ENCODE data around the gene KRT73.
A peak's percentile ranks its signal among the peaks of the same experiment; 100 is the strongest.

Gene KRT73

GRCh38 chr12:52618216-52618615 lies at the start of gene KRT73:
Gene KRT73, minus strand, starts transcription at chr12:52618559. Its CDS starts 35 bp downstream, at chr12:52618524.
- DNase-seq = no peak

- no peak for DNase-seq
These were observed 49.6 kb upstream of the KRT73 start for GRCh38 chr12:52667931-52668330.

- DNase-seq = peak; percentile 40
These were observed 49.1 kb upstream of the KRT73 start for GRCh38 chr12:52667509-52667908.

DNA sequence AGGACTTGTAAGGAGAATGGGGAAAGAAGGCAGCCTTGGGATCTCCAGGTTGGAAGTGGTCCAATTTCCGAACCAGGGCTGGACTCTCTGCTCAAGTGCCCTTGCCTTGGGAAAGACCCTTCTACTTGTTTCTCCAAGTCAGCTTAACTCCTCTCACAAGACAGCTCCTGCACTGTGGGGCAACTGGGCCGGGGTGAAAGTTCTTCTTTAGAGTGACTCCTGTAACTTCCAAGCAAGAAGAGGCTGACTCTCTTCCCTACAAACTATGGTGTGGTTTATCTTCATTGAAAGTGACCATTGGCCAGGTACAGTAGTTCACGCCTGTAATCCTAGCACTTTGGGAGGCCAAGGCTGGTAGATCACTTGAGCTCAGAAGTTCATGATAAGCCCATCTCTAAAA lies 48.1 kb upstream of the KRT73 start:
- no peak for DNase-seq

DNA sequence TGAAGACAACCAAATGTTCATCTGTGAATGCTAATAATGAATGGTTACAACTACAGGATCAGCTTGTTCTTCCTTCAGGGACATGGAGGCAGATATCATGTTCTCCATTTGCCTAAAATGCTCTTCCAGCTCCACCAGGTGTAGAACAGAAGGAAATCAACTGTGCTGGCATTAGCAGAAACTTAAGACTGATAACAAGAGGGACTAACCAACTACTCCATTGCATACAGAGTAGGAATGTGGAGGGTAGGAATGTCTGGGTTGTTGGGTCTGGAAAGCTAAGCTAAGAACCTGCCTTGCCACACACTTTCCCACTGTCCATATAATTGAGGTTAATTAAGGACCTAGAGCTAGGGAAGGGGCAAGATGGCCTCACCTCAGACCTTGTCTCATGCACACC lies 45.1 kb upstream of the KRT73 start:
- no peak for DNase-seq

GRCh38 chr12:52662918-52663229 lies 44.5 kb upstream of the KRT73 start:
- DNase-seq = peak; percentile 71

DNA sequence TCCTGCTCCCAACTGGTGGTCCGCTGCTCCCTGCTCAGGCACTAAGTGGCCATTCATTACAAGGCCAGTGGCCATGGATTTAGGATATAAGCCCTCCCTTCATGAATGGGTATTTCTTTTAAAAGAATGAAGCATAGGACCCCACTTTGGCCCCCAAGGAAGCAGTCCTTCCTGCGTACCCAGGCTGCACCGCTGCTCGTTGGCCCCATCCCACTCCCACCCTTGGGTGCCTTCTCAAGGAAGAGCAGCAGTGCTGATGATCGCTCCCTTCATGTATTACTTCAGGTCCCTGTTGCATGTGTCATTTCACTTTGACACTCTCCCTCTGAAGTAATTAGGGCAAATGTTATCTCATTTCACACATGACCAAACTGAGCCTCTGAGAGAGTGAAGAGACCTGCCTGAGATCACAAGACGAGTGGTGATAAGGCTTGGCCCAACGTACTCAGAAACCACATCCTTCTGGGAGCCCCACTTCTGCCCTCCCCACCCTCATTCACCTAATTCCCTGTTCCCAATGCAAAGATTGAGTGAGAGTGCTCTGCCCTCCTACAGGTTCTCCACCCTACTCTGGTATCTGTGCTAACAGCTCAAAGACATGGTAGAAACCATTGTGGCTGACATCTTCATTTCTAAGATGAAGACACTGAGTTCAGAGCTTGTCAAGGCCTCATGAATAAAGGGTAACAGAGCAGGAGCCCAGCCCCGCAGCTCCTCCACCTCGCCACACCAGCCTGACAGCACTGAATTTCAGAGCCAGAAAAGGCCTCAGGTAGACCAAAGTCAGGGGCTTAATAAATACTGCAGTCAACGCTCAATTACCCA lies 43.9 kb upstream of the KRT73 start:
- DNase-seq = peak; percentile 100

DNA sequence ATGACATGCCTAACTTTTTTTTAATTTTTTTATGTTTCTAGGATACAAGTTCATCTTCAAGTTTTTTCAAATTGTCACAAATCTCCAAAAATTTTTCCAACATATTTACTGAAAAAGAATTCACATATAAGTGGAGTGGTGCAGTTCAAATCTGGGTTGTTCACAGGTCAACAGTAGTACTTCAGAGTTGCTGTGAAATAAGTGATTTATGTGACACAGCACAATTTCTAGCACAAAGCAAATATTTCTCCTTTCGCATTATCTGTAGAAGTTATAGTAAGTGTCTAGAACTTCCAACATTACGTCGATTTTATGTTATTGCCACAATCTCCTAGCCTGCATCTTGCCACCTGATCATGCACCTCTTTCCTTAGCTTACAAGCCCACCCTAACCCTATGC lies 43.3 kb upstream of the KRT73 start:
- DNase-seq = peak; percentile 39

DNA sequence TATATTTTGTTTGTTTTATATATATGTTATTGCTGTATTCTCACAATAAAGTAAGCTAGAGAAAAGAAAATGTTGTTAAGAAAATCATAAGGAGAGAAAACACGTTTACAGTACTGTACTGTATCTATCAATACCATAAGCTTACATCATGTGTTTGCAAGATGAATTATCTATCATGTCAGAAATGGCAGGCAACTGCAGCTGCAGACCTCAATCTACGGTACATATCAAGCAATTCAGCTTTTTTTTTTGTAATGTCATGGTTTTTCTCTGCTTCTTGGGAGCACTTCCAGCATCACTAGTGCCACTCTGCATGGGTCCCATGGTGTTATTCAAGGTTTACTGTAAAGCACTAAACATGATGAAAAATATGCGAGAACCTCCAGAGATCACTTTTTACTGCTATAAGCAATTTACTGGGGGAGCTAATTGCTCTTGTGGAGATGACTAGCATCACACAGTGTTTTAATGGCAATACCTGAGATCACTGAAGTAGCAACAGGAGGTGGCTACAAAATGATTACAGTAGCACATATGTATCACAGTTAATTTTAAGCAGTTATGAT lies 42.7 kb upstream of the KRT73 start:
- DNase-seq = peak; percentile 82

GRCh38 chr12:52659951-52660350 lies 41.6 kb upstream of the KRT73 start:
- DNase-seq = peak; percentile 30

- DNase-seq = no peak
These were observed 41.0 kb upstream of the KRT73 start for GRCh38 chr12:52659395-52659794.

GRCh38 chr12:52658196-52658595 lies 39.8 kb upstream of the KRT73 start:
- no peak for DNase-seq

DNA sequence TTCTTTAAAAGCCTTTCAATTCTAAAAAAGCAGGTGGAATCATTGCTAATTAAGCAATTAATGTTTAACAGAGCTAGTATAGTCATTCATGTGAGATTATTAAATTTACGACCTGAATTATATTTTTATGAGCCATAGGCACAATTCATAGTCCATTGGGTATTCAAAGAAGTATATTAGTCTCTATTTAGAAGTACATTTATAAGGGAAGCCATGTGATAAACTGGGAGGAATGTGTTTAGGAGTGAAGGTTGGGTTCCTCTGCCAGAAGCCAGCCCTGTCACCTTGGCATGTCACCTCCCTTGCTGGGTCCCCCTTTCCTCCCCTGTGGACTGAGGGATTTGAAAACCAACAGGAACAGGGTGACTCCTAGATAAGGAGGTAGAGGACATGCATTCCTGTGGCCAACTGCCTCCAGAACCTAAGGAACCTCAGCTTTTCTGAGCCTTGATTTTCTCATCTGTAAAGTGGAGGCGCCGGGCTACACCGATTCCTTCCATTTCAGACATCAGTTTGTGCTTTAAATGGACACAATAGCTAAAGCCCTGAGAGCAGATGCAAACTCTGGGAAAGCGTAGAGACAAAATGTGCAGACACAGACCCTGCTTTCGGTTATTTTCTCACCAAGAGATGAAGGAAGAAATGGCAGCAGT lies 39.0 kb upstream of the KRT73 start:
- DNase-seq = no peak

- no peak for DNase-seq
These were observed 38.3 kb upstream of the KRT73 start for GRCh38 chr12:52656616-52657015.

DNA sequence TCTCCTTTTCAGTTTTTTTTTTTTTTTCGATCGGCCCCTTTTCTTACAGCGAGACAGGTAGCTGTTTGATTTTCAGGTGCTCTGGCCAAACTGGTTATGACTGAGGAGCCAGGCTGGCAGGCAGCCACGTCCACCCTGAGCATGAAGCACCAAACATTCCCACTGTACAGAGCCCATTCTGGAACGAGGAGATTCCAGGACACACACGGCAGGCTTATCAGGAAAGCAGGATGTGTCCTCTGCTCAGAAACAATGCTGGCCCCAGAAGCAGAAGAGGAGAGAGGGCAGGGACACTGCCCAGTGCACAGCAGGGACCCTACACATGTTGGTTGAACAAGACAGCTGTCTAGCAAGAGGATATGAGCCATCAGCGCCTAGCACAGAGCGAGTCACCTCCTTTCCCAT lies 37.4 kb upstream of the KRT73 start:
- no peak for DNase-seq

DNA sequence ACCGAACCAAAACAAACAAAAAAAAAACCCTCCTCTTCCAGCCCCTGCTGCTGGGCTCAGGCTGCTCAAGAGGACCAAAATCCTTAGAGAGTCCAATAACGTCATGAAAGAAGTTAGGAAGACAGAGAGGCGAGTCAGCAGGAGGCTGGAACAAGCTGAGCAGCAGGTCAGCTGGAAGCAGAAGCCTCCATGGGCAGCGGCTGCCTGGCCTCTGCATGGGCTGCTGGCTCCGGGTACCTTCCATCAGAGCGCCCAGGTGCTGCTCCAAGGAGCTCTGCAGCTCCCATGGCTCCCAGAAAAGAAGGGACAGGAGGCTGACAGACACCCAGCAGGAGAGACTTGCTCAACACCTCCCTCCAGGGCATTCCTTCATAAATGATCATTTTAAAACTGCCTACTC lies 36.9 kb upstream of the KRT73 start:
- no peak for DNase-seq

GRCh38 chr12:52651726-52652261 lies 33.4 kb upstream of the KRT73 start, which contains the start of gene KRT2:
Gene KRT2, minus strand, starts transcription at chr12:52652211. Its CDS starts 69 bp downstream, at chr12:52652142.
- no peak for DNase-seq

DNA sequence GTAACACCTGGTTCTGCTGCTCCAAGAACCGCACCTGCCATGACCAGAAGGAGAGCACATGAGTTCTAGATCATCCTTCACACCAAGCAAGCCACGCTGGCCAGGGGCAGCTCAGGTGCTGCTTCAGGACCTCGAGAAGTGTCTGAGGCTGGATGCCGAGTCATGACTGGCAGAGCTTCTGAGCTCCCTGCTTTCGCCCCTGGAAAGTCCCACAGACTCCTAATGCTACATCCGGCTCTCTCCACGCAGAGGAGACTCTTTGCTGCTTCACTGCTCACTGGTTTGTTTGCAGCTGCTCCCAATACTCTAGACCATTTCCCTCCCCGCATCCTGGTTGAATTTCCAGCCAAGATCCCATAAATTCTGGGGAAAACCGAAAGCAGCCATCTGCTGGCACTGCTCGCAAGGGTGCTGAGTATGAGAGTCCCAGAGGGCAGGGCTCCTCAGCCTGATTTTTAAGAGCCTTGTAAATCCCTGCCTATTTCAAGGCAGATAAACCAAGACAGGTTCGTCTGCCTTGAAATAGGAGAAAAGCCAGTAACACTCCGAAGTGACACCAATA lies 32.2 kb upstream of the KRT73 start:
- no peak for DNase-seq

DNA sequence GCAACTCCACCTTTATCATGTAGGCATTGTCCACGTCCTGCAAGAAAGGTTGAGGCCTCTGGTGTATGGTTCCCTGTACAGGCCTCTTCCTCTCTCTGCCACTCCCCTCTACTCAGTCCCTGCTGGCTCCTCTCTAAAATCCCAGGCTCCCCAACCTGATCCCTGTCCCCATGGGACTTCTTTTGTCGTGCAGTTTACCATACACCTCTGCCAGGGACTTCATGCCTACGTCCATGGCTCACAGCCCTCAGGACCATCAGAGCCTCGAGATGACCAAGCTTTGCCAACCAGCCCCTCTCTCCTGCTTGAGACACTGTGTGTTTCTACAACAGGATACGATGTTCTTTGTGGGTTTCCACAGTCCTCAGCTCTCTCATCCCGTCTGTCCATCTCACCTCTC lies 30.7 kb upstream of the KRT73 start:
- no peak for DNase-seq

DNA sequence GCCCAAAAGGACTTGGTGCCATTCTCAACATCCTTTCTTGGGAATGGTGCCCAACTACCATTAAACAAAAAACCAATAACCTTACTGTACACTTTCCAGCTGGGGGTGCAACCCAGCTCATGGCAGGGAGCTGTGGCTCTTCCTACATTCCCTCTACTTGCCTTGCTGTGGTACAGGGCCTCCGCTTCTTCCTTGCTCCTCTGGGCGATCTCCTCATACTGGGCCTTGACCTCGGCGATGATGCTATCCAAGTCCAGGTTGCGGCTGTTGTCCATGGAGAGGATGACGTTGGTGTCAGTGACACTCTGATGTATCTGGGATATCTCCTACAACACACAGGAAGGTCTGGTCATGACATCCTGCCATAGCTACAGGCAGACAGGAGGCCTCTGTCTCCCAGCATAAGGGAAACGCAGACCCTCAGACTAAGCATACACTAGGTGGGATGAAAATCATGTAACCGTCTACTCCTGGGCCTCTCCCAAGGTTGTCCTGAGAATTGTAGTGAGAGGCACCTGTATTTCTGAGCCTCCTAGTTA lies 29.7 kb upstream of the KRT73 start:
- DNase-seq = no peak

DNA sequence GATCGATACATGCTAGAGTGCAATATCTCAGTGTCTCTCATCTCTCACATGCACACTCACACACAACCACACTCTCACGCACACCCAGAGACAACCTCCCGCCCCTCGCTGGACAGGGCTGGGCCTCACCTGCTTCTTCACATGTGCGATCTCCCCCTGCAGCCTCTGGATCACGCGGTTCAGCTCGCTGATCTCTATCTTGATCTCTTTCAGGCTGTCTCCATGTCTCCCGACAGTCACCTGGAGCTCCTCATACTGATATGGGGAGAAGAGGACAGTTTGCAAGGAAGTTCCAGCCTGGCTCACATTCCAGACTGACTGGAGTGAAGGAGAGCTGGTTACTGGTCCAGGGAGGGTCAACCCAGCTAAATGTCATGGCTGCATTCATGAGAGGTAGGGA lies 29.2 kb upstream of the KRT73 start:
- DNase-seq = no peak

DNA sequence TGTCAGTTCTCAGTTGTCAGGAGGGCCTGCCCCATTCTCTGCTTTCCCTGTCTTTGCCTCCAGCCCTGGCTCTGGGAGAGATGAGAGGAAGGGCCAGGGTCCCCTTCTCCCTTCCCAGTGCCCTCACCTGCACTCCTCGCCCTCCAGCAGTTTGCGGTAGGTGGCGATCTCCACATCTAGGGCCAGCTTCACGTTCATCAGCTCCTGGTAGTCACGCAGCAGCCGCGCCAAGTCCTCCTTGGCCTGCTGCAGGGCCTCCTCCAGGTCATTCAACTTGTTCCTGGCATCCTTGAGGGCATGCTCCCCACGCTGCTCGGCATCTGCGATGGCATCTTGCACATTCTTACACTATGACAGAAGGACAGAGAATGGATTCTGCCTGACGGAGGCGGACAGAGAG lies 28.3 kb upstream of the KRT73 start:
- DNase-seq = no peak

GRCh38 chr12:52645982-52646381 lies 27.6 kb upstream of the KRT73 start:
- DNase-seq = peak; percentile 62
